GM19099 (cell line): ENCODE results near the gene CYB561D1.

Experiments used
- POLR2A ChIP-seq: IDR thresholded peaks from 3 replicates; pipeline ENCODE4 v1.6.1; 2011; ENCODE audit warnings: low read depth; ENCODE audit not compliant: insufficient read length; ENCODE audit errors: extremely low read depth

Gene CYB561D1

GRCh38 chr1:109508873-109509175 lies 14.9 kb downstream of the CYB561D1 start:
- no peak for TF ChIP-seq POLR2A

GRCh38 chr1:109509176-109510134 lies 15.6 kb downstream of the CYB561D1 start, which contains the start of gene AMIGO1:
Gene AMIGO1 (minus strand): TSS chr1:109509727. CDS start chr1:109508912, 815 bp downstream.
- peak; percentile 39 for TF ChIP-seq POLR2A

- no peak for TF ChIP-seq POLR2A
Measured at GRCh38 chr1:109513110-109513710, 19.3 kb downstream of the CYB561D1 start.

- no peak for TF ChIP-seq POLR2A
Measured at GRCh38 chr1:109514846-109515245, 21.0 kb downstream of the CYB561D1 start.

GRCh38 chr1:109516872-109517271 lies 23.0 kb downstream of the CYB561D1 start:
- no peak for TF ChIP-seq POLR2A

- no peak for TF ChIP-seq POLR2A
Measured at GRCh38 chr1:109517337-109517736, 23.4 kb downstream of the CYB561D1 start.

- TF ChIP-seq POLR2A: no peak
Measured at GRCh38 chr1:109521002-109521951, 27.4 kb downstream of the CYB561D1 start.

- TF ChIP-seq POLR2A: no peak
Measured at GRCh38 chr1:109522026-109522425, 28.1 kb downstream of the CYB561D1 start.

GRCh38 chr1:109523706-109524105 lies 29.8 kb downstream of the CYB561D1 start:
- no peak for TF ChIP-seq POLR2A

- no peak for TF ChIP-seq POLR2A
Measured at GRCh38 chr1:109527098-109527811, 33.4 kb downstream of the CYB561D1 start.

GRCh38 chr1:109527846-109528695 lies 34.2 kb downstream of the CYB561D1 start:
- no peak for TF ChIP-seq POLR2A

GRCh38 chr1:109528712-109529111 lies 34.8 kb downstream of the CYB561D1 start:
- TF ChIP-seq POLR2A: no peak

- TF ChIP-seq POLR2A: no peak
Measured at GRCh38 chr1:109529881-109530456, 36.1 kb downstream of the CYB561D1 start.

- TF ChIP-seq POLR2A: no peak
Measured at GRCh38 chr1:109530457-109531087, 36.7 kb downstream of the CYB561D1 start.
